Mammary epithelial cell (primary cell): ENCODE results near the gene LCP1.

Experiments used
- CTCF ChIP-seq, 2 donors: IDR thresholded peaks in 1 of 2; conservative IDR thresholded peaks in 1 of 2; 2 replicates each; pipeline ENCODE4 v1.5.1; 2011 to 2012; ENCODE audit warnings: inconsistent platforms in 2 of 2, low read length in 2 of 2, mild to moderate bottlenecking in 2 of 2, control low read depth in 1 of 2, low read depth in 1 of 2; ENCODE audit not compliant: insufficient read depth in 1 of 2; ENCODE audit errors: extremely low read depth in 1 of 2
- EZH2 ChIP-seq: IDR thresholded peaks from 2 replicates; pipeline ENCODE4 v1.6.1; 2012; ENCODE audit warnings: low read length, inconsistent platforms, borderline replicate concordance

- no peak for TF ChIP-seq EZH2
- no peak for TF ChIP-seq CTCF (conservative IDR thresholded peaks at IDR 0.05 in 1 of 2, IDR thresholded peaks at IDR 0.05 in 1 of 2; ENCODE audit: extremely low read depth in 1 of 2, insufficient read depth in 1 of 2, low read depth in 1 of 2, low read length in 2 of 2)
Observed at GRCh38 chr13:46143184-46143701, 38.7 kb downstream of the LCP1 start.
